ENCODE results near the gene SLC6A12.

DNA sequence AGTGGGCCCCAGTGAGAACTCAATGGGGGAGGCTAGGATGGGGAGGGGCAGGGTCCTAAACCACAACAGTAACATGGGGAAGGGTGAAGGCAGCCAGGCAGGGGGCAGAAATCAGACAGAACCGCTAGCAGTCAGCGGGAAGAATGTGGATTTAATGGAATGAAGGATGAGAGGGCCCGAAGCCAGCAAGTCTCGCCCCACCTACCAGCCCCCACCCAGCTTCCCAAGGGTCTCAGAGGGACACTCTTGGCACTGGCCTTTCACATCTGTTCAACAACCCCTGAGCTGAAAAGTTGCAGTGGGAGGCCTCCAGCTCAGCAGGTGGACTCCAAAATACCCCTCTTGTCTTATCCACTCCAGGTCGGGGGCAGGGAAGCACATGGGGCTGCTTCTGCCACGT lies 6.5 kb upstream of the SLC6A12 start:
- TF ChIP-seq, protein P1, sequence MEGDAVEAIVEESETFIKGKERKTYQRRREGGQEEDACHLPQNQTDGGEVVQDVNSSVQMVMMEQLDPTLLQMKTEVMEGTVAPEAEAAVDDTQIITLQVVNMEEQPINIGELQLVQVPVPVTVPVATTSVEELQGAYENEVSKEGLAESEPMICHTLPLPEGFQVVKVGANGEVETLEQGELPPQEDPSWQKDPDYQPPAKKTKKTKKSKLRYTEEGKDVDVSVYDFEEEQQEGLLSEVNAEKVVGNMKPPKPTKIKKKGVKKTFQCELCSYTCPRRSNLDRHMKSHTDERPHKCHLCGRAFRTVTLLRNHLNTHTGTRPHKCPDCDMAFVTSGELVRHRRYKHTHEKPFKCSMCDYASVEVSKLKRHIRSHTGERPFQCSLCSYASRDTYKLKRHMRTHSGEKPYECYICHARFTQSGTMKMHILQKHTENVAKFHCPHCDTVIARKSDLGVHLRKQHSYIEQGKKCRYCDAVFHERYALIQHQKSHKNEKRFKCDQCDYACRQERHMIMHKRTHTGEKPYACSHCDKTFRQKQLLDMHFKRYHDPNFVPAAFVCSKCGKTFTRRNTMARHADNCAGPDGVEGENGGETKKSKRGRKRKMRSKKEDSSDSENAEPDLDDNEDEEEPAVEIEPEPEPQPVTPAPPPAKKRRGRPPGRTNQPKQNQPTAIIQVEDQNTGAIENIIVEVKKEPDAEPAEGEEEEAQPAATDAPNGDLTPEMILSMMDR (IDR thresholded peaks at IDR 0.05) = no peak
- TF ChIP-seq EP300 (IDR thresholded peaks at IDR 0.05) = no peak
- no peak for TF ChIP-seq POLR2AphosphoS5 (IDR thresholded peaks at IDR 0.05)
- TF ChIP-seq POLR2A (IDR thresholded peaks at IDR 0.05) = no peak
